COLO829 (cell line): ENCODE results near the gene GJA4.

Experiments used
- DNase-seq: peaks from one replicate; pipeline ENCODE4 v3.0.0; 2012; ENCODE audit warnings: low spot score

The GJA4 gene

DNA sequence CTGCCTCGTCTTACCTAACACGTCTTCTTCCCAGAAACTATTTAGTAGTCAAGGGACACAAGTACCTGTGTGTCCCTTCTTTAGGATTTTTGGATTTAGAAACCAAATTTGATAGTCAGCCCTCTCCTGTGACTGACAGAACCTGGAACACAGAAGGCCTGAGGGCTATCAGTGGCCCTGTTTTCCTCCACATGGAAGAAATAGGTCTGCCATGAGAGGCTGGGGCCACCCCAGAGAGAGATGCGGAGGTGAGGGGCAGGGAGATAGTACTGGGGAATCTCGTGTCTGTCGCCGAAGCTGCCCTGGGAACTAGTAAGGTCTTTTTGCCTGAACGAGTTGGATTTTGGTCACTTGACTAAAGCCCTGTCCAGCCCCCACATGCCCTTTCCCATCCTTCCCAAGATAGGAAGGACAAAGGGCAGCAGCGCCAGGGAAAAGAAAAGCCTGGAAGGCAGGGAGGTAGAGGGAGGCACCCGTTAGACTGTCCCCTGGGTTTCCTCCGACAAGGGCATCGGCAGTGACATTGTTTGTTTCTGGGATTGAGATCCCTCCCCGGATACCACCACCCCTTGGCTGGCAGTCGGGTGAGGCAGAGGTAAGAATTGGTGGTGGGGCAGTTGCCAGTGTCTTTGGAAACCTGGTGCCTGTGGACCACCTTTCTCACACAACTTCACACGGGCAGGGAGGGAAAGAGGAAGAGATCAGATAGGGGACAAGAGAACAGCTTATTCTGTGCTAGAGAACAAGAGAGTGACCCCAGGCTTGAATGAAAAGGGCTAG lies 46.9 kb downstream of the GJA4 start:
- no peak for DNase-seq

DNA sequence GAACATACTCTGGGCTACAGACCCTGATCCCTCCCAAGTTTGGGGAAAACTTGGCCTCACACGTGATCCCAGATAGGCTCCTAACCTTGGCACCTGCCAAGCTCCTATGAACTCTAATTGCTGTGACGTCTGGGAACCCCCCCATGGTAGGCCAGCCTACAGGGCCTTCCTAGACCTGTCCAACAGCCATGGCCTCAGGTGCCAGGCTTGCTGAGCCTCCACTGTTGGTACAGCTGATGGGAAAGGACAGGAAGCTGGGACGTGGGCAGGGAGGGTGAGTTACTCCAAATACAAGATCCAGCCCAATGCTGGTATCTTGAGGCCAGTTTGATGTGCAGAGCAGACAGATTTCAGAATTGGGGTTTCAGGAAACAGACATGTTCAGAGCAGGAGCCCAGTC lies 47.6 kb downstream of the GJA4 start:
- DNase-seq: no peak

DNA sequence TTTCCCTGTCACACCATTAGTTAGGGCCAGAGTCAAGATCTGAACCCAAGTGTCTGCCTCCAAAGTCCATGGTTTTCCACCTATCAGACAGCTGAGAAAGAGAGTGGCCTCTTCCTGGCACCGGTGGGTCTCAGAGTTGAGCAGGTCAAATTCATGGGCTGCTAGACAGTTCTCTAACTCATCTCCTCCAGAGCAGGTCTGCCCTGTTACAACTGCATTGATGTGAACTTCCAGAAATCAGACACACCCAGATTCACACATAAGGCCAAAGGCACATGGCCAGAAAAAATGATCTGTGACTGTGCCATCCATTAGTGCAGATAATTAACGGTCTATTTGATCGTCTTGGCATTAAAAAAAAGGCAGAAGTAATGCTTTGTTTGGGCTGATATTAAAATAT lies 49.3 kb downstream of the GJA4 start:
- no peak for DNase-seq

DNA sequence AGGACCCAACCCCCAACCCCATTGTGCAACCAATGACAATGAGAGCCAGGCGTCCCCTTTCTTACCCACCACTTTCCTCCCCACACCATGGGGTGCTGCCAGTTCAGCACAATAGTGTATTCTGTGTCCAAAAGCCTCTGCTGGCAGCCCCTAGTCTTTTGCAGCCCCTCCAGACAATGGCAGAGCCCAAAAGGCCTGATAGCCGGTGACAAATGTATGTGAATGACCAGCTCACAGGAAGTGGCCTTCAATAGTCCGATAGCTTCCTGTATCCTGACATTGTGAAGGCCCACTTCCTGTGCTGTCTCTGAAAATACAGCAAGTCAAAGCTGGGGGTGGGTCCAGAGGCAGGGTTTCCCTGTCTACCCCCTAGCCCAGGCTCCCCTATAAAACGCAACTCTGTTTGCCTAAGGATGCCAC lies 50.2 kb downstream of the GJA4 start:
- no peak for DNase-seq

DNA sequence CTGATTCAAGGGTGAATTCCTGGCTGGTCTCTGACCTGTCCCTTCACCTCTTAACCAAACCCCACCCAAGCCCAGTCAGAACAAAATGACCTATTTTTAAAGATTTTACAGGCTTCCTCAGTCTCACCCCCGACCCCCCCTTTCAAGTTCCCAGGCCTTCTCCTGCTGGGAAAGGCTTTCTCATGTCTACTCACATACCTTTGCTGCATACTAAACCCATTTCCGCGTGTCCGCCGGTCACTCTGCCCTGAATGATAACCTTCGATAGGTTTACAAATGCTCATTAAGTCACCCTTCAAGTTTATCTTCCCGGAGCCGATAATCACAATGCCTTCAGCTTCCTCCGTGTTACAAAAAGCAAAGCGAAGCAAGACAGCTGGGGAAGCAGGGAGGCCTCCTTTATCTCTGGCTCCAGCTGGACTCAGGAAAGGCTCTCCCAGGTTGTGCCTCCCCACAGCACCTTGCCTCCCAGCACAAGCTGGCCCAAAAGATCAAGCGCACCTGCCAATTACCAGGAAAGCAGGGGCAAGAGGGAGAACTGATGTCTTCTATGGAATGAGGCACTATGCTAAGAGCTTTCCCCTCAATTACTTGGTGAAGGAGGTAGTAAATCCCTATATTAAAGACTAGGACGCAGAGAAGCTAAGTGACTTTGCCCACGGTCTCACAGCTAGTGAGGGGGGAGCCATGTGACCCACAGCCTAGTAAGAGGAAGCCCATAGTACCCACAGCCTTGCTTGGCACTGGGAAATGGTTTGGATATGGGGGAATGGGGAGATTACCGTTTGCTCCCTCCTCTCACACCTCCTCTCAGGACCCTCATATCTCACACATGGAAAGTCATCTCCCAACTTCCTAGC lies 50.8 kb downstream of the GJA4 start:
- no peak for DNase-seq

DNA sequence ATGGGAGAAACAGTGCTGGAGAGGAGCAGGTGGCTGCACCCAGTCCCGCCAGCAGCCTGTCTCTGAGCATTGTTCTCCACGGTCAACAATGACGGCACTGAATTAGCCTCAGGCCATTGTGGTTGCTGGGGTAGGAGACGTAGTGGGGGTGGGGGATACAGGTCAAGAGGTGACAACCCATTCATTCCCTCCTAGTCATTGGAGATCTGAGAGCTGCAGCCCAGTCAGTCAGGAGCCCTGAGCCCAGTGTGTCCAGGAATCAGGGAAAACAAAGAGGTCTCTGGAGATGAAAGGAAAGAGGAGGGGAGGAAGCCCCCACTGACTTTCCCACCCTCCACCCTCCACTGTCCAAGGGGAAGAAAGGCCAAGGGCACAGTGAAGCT lies 51.4 kb downstream of the GJA4 start:
- DNase-seq: no peak
